GM23248 (cell line): Measurements from ENCODE around the gene CAPS.

ENCODE experiments used
- EZH2 ChIP-seq: fragments of 200-600 bp; sonication (generic); IDR thresholded peaks from 2 replicates; pipeline ENCODE4 v1.6.1; 2018; ENCODE audit warnings: antibody characterized with exemption, mild to moderate bottlenecking; ENCODE audit not compliant: insufficient read depth, poor library complexity, severe bottlenecking
- EZH2phosphoT487 ChIP-seq: fragments of 200-600 bp; sonication (generic); IDR thresholded peaks from 2 replicates; pipeline ENCODE4 v1.6.1; 2018; ENCODE audit warnings: antibody characterized with exemption, moderate library complexity, mild to moderate bottlenecking, low read depth; ENCODE audit not compliant: insufficient read depth

DNA sequence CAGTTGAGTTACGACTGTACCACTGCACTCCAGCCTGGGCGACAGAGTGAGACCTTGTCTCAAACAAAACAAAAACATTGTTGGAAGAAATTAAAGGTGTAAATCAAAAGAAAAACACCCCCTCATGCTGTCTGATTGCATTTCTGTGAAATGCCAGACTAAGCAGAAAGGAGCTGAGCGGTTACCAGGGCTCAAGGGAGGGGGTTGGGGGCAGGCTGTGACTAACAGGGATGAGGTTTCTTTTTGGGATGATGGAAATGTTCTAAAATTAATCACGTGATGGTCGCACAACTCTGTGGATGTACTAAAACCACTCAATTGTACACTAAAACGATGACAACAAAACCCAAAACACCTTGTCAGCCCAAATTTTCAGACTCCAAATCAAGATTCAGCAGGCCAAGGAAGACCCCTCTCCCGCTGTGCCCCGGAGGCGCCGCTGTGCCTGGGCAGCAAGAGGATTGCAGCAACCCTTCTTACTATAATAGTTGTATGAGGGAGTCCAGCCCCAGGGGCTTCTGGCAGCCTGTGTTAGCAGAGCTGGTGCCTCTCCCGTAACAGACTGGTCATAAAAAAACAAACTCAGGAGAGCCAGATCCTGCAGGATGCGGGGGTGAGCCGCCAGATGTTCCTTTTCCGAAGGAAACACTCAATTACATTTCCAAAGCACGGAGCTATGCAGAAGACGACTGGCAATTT lies 20.9 kb downstream of the CAPS start:
- TF ChIP-seq EZH2: no peak
- TF ChIP-seq EZH2phosphoT487: no peak
